HEK293T (cell line): ENCODE data around the gene RPS19BP1.

Experiments used
- ELF4 ChIP-seq: fragments of 450-650 bp; IDR thresholded peaks from 2 replicates; pipeline ENCODE4 v1.6.1; 2017; ENCODE audit warnings: antibody characterized with exemption
- PKNOX1 ChIP-seq: fragments of 450-650 bp; IDR thresholded peaks from 2 replicates; pipeline ENCODE4 v1.6.1; 2016
- SP1 ChIP-seq: fragments of 450-650 bp; IDR thresholded peaks from 2 replicates; pipeline ENCODE4 v1.6.1; 2017
- TARDBP ChIP-seq: fragments of 450-650 bp; IDR thresholded peaks from 2 replicates; pipeline ENCODE4 v1.6.1; 2016

GRCh38 chr22:39479254-39479653, 53.3 kb downstream of the RPS19BP1 start:
- TF ChIP-seq ELF4: no peak
- TF ChIP-seq SP1: no peak
- no peak for TF ChIP-seq TARDBP
- no peak for TF ChIP-seq PKNOX1
